IPS-20b (cell line): ENCODE measurements around the gene WNT7B.

Experiments
- H3K27ac ChIP-seq: one replicate; pipeline ENCODE4 v1.5.1; 2013; ENCODE audit warnings: low read length
- H3K27me3 ChIP-seq: 2 replicates; pipeline ENCODE4 v1.6.1; 2013; ENCODE audit warnings: mild to moderate bottlenecking, low read length, inconsistent platforms; ENCODE audit not compliant: insufficient read depth
- H3K36me3 ChIP-seq: 2 replicates; pipeline ENCODE4 v1.6.1; 2013; ENCODE audit warnings: low read depth, mild to moderate bottlenecking, inconsistent platforms, low read length, moderate library complexity; ENCODE audit not compliant: insufficient read depth
- H3K4me1 ChIP-seq: 2 replicates; pipeline ENCODE4 v1.6.1; 2013; ENCODE audit warnings: mild to moderate bottlenecking, control low read depth, inconsistent platforms, low read length, moderate library complexity; ENCODE audit not compliant: insufficient read depth
- H3K4me3 ChIP-seq: 2 replicates; pipeline ENCODE4 v1.5.1; 2013; ENCODE audit warnings: mild to moderate bottlenecking, low read length, inconsistent platforms
- H3K9ac ChIP-seq: 2 replicates; pipeline ENCODE4 v1.6.1; 2013; ENCODE audit warnings: low read depth, mild to moderate bottlenecking, inconsistent platforms, low read length, moderate library complexity
- H3K9me3 ChIP-seq: 2 replicates; pipeline ENCODE4 v1.6.1; 2013; ENCODE audit warnings: mild to moderate bottlenecking, low read depth, low read length, inconsistent platforms; ENCODE audit not compliant: insufficient read depth

WNT7B gene

DNA sequence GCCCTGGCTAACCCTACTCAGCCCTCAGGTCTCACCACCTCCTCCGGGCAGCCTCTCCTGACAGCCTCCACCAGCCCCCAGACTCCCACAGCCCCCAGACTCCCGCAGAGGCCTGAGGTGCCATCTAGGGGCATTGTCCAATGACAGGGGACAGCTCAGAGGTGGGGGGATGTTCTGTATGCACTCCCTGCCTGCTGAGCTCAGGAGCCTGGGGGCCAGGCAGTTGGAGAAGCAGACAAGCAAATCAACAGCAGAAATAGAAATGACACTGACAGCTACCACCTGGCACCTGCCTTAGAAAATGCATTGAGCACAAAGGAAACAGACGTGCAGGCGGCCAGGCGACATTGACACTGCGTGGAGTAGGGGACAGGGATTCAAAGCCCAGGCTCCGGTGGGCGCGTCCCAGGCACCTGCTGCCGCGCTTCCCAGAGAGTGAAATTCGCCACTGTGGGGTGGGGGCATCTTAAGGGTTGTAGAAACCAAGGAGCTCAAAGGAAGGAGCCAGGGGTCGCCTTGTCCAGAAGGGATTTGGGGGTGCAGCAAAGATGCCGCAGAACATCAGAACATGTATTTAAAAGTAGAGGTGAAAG, 22.5 kb upstream of the WNT7B start:
- Histone ChIP-seq H3K36me3 (no peaks in the 10 kb centered on the region), H3K27ac (no peak overlapping the region), H3K4me3 (no peak overlapping the region), H3K4me1 (no peaks in the 10 kb centered on the region; the same call in 1 of the 2 replicates), H3K27me3 (no peaks in the 10 kb centered on the region), H3K9me3 (no peaks in the 10 kb centered on the region), H3K9ac (no peak overlapping the region)

DNA sequence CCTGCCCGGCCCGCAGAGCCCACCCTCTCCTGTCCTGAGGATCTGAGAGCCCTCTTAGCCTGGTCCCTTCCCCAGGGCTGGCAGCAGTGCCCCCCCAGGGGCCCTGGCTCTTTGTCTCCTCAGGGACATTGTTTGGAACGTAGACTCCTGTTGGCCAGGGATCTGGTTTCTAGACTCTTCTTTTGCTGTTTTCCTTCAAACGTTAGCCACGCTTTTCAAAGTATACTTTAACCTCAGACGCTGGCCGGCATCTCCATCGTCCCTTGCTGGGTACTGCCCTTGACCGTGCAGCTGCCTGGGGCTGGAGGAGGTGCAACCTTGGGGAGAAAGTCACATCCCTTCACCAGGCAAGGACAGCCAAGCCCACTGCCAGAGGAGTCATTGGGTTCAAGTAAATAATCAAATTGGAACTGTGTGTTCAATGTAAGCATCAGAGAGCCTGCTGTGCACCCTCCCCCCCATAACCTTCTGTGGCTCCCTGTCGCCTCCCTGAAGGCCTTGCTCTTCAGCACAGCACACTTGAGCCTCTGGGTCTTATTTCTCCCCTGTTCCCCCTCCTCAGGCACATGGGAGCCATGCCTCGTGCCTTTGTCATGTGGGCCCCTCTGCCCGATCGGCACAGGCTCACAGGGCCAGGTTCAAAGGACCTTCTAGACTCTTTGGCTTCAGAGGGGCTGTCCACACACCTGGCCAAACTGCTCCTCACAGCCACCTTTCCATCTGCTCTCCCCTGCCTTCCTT, 21.8 kb upstream of the WNT7B start:
- Histone ChIP-seq H3K27ac (no peak overlapping the region), H3K9ac (no peak overlapping the region), H3K4me3 (no peak overlapping the region), H3K9me3 (no peaks in the 10 kb centered on the region), H3K27me3 (no peaks in the 10 kb centered on the region), H3K4me1 (no peaks in the 10 kb centered on the region; the same call in 1 of the 2 replicates), H3K36me3 (no peaks in the 10 kb centered on the region)

DNA sequence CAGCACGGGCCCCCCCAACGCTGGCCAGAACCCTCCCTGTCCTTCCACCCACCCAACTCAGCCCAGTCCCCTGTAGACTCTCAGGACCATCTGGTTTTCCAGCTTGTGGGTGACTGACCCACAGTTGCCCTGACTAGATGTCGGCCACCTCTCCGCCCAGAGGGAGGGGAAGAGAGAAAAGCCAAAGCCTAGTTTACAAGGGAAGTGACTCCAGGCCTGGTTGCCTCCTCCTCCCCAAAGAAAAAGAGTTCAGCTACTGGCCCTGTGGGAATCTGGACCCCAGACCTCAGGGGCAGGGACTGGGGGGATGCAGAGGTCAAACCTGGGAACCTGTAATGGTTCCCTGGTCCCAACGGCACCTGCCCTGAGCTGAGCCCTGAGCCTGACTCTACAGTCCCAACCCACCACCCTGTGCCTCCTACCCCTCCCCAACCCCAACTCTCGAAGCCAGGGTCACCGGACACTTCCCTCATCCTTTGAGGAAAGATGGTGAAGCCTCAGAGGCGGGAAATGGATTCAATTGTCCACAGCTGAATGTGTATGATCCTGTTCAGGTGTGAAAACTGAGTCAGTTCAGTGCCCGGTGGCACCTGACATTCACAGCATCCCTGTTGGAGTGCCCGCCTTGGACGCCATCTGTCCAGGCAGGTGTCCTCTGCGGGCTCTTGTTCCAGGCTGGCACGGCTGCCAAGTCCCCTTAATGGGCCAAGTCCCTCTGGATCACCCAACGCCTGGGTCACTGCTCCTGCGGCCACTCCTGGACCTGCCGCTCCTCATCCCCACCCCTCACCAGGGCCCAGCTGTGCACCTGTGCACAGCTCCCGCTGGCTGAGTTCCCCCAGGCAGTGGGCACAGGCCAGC, 21.0 kb upstream of the WNT7B start:
- Histone ChIP-seq H3K27me3 (no peaks in the 10 kb centered on the region), H3K36me3 (no peaks in the 10 kb centered on the region), H3K9ac (no peak overlapping the region), H3K4me1 (no peaks in the 10 kb centered on the region; the same call in 1 of the 2 replicates), H3K4me3 (no peak overlapping the region), H3K9me3 (no peaks in the 10 kb centered on the region), H3K27ac (no peak overlapping the region)

DNA sequence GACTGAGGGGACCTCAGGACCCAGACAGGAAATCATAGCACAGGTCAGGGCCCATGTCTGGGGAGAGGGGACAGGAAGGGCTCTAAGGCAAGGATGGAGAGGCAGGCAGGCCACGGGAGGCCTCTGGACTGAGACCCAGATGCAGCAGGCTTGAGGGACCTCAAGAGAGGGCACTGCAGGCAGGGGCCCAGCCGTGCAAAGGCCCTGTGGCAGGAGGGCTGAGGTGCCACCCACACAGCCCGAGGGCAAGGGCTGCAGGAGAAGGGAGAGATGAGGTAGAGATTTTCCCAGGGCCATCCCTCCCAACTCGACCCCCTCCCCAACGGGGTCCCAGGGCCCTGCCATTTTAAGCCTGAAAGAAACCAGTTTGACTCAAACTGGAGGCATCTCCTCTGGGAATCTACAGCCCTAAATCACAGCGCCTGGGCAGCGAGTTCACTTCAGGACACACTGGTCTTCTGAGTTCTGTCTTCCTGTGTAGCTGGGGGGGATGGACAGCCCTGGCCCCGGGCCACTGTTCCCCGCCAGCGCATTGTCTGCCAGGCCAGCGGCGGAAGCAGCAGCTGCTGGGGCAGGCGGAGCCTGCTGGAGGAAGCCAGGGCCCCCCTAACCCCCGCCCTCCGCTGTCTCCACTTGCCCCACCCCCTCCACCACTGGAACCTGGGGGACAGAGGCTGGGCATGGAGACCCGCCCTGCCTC, 20.3 kb upstream of the WNT7B start:
- H3K9ac ChIP-seq: peak overlapping the region; percentile 36; the same call in 1 of the 2 replicates
- no peaks in the 10 kb centered on the region; the same call in 1 of the 2 replicates for H3K4me1 ChIP-seq
- no peak overlapping the region for H3K4me3 ChIP-seq
- no peaks in the 10 kb centered on the region for H3K36me3 ChIP-seq
- no peaks in the 10 kb centered on the region for H3K27me3 ChIP-seq
- H3K9me3 ChIP-seq: no peaks in the 10 kb centered on the region
- no peak overlapping the region for H3K27ac ChIP-seq

DNA sequence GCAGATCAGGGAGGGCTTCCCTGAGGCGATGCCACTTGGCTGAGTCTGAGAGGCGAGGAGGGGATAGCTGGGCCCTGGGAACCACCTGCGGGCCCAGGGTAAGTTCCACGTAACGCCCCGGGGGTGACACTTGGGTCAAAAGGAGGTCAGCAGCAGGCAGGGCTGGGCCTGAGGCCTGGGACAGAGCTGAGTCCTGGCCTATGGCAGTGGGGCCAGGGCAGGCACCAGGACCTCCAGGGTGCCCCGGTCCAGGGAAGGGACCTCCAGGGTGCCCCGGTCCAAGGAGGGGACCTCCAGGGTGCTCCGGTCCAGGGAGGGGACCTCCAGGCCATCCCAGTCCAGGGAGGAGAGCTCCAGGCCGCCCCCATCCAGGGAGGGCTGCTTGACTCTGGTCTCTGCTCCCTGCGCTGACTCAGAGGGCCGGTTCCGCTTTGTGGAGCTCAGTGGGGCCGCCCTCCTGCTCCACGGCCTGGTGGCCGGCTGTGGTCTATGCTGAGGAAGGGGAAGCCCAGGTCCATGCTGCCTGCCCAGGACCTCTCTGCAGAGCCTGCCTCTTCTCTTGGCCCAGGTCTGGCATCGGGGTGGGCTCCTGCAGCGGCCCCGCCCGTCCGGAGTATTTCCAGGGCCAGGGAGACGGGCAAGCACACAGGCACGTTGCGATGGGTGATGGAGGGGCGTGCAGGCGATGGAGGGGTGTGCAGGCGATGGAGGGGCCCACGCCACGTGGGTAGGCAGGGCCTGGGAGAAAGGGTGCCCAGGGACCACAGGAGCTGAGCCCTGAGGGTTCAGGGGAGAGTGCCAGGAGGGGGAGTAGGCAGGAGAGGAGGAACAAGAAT, 19.5 kb upstream of the WNT7B start:
- Histone ChIP-seq H3K4me1 (no peaks in the 10 kb centered on the region; the same call in 1 of the 2 replicates), H3K27me3 (no peaks in the 10 kb centered on the region), H3K4me3 (no peak overlapping the region), H3K27ac (no peak overlapping the region), H3K36me3 (no peaks in the 10 kb centered on the region), H3K9ac (no peak overlapping the region), H3K9me3 (no peaks in the 10 kb centered on the region)

DNA sequence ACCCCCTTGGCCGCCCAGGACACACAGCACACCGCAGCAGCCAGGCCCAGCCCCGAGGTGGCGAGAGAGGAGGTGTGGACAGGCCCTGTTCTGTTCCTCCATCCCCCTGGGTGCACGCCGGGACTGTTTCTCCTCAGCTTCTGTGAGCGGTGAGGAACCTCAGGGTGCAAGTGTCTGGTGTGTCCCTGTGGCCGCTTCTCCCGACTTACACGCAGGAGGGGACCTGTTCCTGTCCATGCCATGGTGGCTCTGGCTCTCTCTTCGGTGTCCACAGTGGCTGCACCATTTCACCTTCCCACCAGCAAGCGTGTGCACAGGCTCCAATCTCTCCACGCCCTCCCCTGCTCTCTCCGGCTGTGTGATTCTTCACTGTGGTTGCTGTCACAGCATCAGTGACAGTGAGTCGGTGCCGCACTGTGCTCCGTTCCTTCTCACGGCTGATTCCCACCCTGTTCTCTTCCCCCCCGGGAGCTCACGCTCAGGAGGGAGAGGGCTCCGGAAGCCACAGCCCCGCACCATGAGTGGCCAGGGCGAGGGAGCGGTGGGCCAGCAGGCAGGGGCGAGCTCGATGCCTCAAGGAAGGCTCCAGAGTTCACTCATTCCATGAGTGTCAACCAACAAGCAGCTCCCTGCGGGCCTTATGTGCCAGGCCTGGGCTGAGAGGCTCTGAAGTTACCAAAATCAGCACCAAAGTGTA, 18.6 kb upstream of the WNT7B start:
- H3K4me3 ChIP-seq: no peak overlapping the region
- no peak overlapping the region for H3K9ac ChIP-seq
- no peaks in the 10 kb centered on the region for H3K9me3 ChIP-seq
- H3K36me3 ChIP-seq: no peaks in the 10 kb centered on the region
- H3K4me1 ChIP-seq: no peaks in the 10 kb centered on the region; the same call in 1 of the 2 replicates
- no peaks in the 10 kb centered on the region for H3K27me3 ChIP-seq
- no peak overlapping the region for H3K27ac ChIP-seq

DNA sequence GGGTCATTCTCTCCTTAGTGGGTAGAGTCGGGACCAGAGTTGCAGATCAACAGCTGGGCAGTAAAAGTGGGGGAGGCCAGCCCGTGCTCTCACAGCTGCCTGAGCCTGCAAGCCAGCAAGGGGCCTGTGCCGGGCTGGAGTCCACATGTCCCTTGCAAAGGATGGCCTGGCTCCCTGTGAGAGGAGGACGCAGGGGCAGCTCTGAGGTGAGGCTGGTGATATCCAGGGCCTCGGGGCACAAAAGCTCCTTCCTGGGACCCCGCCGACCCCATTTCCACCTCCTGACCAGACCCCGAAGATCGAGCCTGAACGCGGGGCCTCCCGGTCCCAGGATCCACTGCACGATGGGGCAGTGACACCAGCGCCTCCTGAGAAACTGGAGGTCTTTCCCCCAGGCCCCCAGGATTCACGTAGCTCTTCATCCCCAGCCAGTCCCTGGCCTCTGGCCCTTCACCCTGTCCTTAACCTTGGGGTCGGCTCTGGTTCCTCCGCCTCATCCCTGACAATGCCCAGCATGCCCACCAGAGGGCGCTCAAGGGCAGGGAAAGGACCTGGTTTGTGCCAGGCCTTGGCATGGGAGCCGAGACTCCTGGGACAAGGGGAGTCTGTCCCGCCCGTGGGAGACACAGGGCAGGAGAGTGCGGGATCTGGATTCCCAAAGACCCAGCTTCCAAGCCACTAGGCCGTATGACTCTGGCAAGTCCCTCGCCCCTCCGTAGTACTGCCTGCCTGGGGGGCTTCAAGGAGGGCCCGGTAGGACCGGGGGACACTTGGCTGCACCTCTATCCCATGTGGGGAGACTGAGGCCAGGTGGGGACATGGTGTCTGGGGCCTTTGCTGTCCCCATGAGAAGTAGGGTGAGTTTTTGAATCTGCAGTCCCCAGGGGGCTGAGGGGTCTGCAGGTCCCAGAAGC, 17.8 kb upstream of the WNT7B start:
- Histone ChIP-seq H3K4me3 (no peak overlapping the region), H3K36me3 (no peaks in the 10 kb centered on the region), H3K27me3 (no peaks in the 10 kb centered on the region), H3K9ac (no peak overlapping the region), H3K27ac (no peak overlapping the region), H3K4me1 (no peaks in the 10 kb centered on the region; the same call in 1 of the 2 replicates), H3K9me3 (no peaks in the 10 kb centered on the region)

DNA sequence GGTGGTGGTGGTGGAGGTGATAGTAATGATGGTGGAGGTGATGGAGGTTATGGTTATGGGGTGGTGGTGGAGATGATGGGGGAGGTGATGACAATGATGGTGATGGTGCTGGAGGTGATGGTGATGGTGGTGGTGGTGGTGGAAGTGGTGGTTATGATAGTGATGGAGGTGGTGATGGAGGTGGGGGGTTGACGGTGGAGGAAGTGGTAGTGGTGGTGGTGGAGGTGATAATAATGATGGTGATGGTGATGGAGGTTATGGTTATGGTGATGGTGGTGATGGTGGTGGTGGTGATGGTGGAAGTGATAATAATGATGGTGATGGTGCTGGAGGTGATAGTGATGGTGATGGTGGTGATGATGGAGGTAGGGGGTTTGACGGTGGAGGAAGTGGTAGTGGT, 16.9 kb upstream of the WNT7B start:
- no peaks in the 10 kb centered on the region for H3K9me3 ChIP-seq
- no peak overlapping the region for H3K27ac ChIP-seq
- no peaks in the 10 kb centered on the region for H3K36me3 ChIP-seq
- H3K4me3 ChIP-seq: no peak overlapping the region
- H3K27me3 ChIP-seq: no peaks in the 10 kb centered on the region
- no peaks in the 10 kb centered on the region; the same call in 1 of the 2 replicates for H3K4me1 ChIP-seq
- H3K9ac ChIP-seq: no peak overlapping the region

DNA sequence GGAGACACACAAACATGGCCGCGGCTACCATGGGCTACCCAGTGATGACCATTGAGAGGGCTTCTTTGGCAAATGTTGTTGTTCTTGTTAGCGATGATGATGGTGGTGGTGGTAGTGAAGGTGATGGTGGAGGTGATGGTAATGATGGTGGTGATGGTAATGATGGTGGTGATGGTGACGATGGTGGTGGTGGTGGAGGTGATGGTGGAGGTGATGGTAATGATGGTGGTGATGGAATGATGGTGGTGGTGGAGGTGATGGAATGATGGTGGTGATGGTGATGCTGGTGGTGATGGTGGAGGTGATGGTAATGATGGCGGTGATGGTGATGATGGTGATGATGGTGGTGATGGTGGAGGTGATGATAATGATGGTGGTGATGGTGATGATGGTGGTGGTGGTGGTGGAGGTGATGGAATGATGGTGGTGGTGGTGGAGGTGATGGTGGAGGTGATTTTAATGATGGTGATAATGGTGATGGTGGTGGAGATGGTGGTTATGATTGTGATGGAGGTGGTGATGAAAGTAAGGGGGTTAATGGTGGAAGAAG, 16.3 kb upstream of the WNT7B start:
- no peaks in the 10 kb centered on the region for H3K27me3 ChIP-seq

More for the DNA sequence above, 16.3 kb upstream of the WNT7B start:
- Histone ChIP-seq H3K27ac (no peak overlapping the region), H3K36me3 (no peaks in the 10 kb centered on the region), H3K9ac (no peak overlapping the region), H3K4me1 (no peaks in the 10 kb centered on the region; the same call in 1 of the 2 replicates), H3K9me3 (no peaks in the 10 kb centered on the region), H3K4me3 (no peak overlapping the region)
